Endothelial cell (in vitro differentiated cells): ENCODE results near the gene MBD3L2B. TPM values are rescaled to one million over a fixed set of nuclear protein-coding genes. Genes with fewer than 3 reads are reported as not detected.

Experiments used
- DNase-seq: peaks from one replicate; pipeline ENCODE4 v3.0.0; 2021; ENCODE audit warnings: low spot score
- H3K27ac Mint-ChIP-seq: one replicate; pipeline ENCODE4 v1.8.0; 2021; ENCODE audit warnings: mixed read lengths, inconsistent platforms; ENCODE audit not compliant: unreplicated experiment
- H3K27me3 Mint-ChIP-seq: one replicate; pipeline ENCODE4 v1.8.0; 2021; ENCODE audit warnings: mild to moderate bottlenecking, moderate library complexity, mixed read lengths, inconsistent platforms; ENCODE audit not compliant: unreplicated experiment
- H3K36me3 Mint-ChIP-seq: one replicate; pipeline ENCODE4 v1.8.0; 2021; ENCODE audit warnings: mild to moderate bottlenecking, low read depth, mixed read lengths, inconsistent platforms; ENCODE audit not compliant: unreplicated experiment
- H3K4me1 Mint-ChIP-seq: one replicate; pipeline ENCODE4 v1.8.0; 2021; ENCODE audit warnings: mild to moderate bottlenecking, mixed read lengths, inconsistent platforms; ENCODE audit not compliant: unreplicated experiment
- H3K4me3 Mint-ChIP-seq: one replicate; pipeline ENCODE4 v1.8.0; 2021; ENCODE audit warnings: mild to moderate bottlenecking, mixed read lengths, inconsistent platforms; ENCODE audit not compliant: unreplicated experiment
- H3K9me3 Mint-ChIP-seq: one replicate; pipeline ENCODE4 v1.8.0; 2021; ENCODE audit warnings: mixed read lengths, inconsistent platforms; ENCODE audit not compliant: unreplicated experiment
- total RNA-seq: library from RNA; stranded (reverse); fragmentation: NEBNext Ultra II Directional; extraction: Animal tissue kit (Norgen Biotek cat#: 25700); gene quantifications from one replicate; pipeline ENCODE4 v1.2.1, GENCODE V29; 2021; ENCODE audit not compliant: unreplicated experiment
- TF ChIP-seq, protein P1 (sequence below): fragments of 200-600 bp; sonication (generic); IDR thresholded peaks from one replicate; pipeline ENCODE4 v1.5.0; 2021; ENCODE audit warnings: antibody characterized with exemption; ENCODE audit not compliant: unreplicated experiment

MBD3L2B gene
- total RNA-seq, 1 donor from 2014 or later, result not detected

DNA sequence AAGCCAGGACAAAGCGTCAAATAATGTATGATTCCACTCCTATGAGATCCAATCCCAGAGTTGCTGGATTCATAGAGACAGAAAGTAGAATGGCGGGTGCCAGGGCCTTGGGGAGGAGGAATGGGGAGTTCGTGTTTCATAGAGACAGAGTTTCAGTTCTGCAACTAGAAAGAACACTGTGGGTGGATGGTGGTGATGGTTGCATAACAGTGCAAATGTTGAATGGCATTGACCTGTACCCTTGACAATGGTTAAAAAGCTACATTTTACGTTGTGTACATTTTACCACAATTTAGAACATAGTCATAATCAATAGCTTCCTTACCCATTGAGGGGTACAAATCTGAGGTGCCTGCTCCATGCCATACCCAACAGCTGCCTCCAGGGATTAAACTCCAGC is 33.4 kb downstream of the MBD3L2B start:
- peaks cover 7% of the 10 kb centered on the region for H3K36me3 Mint-ChIP-seq
- TF ChIP-seq, protein P1, sequence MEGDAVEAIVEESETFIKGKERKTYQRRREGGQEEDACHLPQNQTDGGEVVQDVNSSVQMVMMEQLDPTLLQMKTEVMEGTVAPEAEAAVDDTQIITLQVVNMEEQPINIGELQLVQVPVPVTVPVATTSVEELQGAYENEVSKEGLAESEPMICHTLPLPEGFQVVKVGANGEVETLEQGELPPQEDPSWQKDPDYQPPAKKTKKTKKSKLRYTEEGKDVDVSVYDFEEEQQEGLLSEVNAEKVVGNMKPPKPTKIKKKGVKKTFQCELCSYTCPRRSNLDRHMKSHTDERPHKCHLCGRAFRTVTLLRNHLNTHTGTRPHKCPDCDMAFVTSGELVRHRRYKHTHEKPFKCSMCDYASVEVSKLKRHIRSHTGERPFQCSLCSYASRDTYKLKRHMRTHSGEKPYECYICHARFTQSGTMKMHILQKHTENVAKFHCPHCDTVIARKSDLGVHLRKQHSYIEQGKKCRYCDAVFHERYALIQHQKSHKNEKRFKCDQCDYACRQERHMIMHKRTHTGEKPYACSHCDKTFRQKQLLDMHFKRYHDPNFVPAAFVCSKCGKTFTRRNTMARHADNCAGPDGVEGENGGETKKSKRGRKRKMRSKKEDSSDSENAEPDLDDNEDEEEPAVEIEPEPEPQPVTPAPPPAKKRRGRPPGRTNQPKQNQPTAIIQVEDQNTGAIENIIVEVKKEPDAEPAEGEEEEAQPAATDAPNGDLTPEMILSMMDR, result no peak

DNA sequence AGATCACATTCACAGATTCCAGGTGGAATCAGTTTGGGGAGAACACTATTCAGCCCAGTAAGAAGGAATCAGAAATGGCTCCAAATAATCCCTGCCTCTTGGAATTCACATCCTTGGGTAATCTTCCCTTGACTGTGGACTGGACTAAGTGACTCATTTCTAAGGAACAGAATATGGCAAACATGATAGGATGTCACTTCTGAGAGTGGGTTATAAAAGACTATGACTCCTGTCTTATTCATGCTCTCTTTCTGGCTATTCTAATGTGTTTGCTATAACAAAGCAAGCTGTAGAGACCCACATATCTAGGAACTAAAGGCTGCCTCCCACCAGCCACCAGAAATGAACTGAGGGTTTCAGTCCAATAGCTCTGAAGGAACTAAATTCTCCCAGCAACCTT is 37.8 kb downstream of the MBD3L2B start:
- H3K27ac Mint-ChIP-seq, result no peak overlapping the region
- H3K27me3 Mint-ChIP-seq, result peaks cover 3% of the 10 kb centered on the region
- TF ChIP-seq, protein P1, result no peak
- no peak overlapping the region for H3K4me3 Mint-ChIP-seq
- no peak for DNase-seq
- H3K4me1 Mint-ChIP-seq, result no peaks in the 10 kb centered on the region
- H3K36me3 Mint-ChIP-seq, result peaks cover 7% of the 10 kb centered on the region
- peaks cover 30% of the 10 kb centered on the region for H3K9me3 Mint-ChIP-seq

More for the DNA sequence above, 33.4 kb downstream of the MBD3L2B start:
- H3K9me3 Mint-ChIP-seq, result peaks cover 34% of the 10 kb centered on the region
- peaks cover 6% of the 10 kb centered on the region for H3K27me3 Mint-ChIP-seq
- no peak for DNase-seq
- no peaks in the 10 kb centered on the region for H3K4me1 Mint-ChIP-seq
- H3K4me3 Mint-ChIP-seq, result no peak overlapping the region
- no peak overlapping the region for H3K27ac Mint-ChIP-seq

DNA sequence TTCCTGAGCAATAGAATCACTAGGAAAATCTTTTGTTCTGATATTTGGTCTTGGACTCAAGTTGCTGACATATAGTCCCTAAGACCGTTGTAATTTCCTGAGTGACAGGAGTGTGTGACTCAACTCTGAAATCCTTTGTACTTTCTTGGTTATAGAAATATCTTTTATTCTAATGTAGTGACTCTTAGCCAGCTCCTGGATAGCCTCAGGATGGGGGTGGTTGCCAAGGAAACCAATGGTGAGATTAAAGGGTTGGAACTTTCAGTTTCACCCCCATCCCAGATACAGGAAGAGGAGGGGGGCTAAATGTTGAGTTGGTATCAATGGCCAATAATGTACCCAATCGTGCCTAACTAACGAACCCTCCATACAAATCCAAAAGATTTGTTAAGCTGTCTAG is 41.8 kb downstream of the MBD3L2B start:
- H3K4me1 Mint-ChIP-seq, result no peaks in the 10 kb centered on the region

DNA sequence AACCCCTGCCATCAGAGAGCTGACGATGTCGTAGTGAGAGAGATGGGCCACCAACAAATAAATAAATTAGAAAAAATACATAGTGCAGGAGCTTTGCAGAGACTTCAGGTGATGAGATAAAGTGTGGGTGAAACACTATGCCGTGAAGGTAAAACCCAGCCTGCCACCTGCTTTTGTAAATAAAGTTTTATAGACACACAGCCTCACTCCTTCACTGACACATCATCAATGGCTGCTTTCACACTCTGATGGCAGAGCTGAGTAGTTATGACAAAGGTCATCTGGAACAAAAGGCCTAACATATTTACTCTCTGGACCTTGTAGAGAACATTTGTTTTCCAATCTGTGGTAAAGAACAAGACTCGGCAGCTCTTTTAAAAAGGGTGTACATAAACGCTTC is 45.0 kb downstream of the MBD3L2B start:
- DNase-seq, result no peak
- Mint-ChIP-seq H3K27ac (no peak overlapping the region), H3K27me3 (peaks cover 5% of the 10 kb centered on the region), H3K4me3 (no peak overlapping the region), H3K4me1 (no peaks in the 10 kb centered on the region), H3K36me3 (peaks cover 4% of the 10 kb centered on the region), H3K9me3 (peaks cover 11% of the 10 kb centered on the region)
- TF ChIP-seq, protein P1, result no peak

More for the DNA sequence above, 41.8 kb downstream of the MBD3L2B start:
- Mint-ChIP-seq H3K9me3 (peaks cover 12% of the 10 kb centered on the region), H3K27ac (no peak overlapping the region), H3K27me3 (peaks cover 2% of the 10 kb centered on the region), H3K36me3 (no peaks in the 10 kb centered on the region), H3K4me3 (no peak overlapping the region)
- TF ChIP-seq, protein P1, result no peak
- DNase-seq, result no peak

DNA sequence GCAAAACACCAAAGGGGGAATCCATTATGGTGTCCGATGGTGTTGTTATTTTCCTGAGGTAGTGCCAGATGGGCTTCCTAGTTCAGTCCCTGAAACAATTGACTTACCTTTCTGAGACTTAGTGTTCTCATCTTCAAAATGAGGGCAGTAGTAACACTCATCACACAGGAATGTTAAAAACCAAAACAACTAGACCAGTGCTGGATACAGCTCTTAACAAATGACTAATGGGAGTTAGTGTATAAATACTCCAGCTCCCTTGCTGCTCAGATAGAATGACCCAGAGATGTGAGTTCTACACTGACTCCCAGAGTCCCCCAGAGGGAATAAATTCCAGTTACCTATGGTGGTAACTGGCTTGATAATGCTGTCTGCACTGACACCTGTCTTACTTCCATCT is 49.9 kb downstream of the MBD3L2B start:
- Mint-ChIP-seq H3K4me3 (no peak overlapping the region), H3K36me3 (peaks cover 4% of the 10 kb centered on the region), H3K4me1 (no peaks in the 10 kb centered on the region), H3K9me3 (peaks cover 21% of the 10 kb centered on the region), H3K27me3 (peaks cover 3% of the 10 kb centered on the region), H3K27ac (no peak overlapping the region)
- TF ChIP-seq, protein P1, result no peak
- DNase-seq, result no peak
